ENCODE data around the gene SH3BP4.

GRCh38 chr2:234976479-234977227 is 24.8 kb downstream of the SH3BP4 start:
- no peak for TF ChIP-seq POLR2A (IDR thresholded peaks at IDR 0.05)
- no peak for TF ChIP-seq CTCF (IDR thresholded peaks at IDR 0.05)
